Loucy (cell line): ENCODE data around the gene SSBP2.

ENCODE experiments used
- EZH2phosphoT487 ChIP-seq: fragments of 200-600 bp; IDR thresholded peaks from 2 replicates; pipeline ENCODE4 v1.6.1; 2018; ENCODE audit warnings: antibody characterized with exemption, mild to moderate bottlenecking, moderate library complexity, borderline replicate concordance
- TF ChIP-seq, protein P1 (sequence below): fragments of 200-600 bp; sonication (generic); conservative IDR thresholded peaks from 2 replicates; pipeline ENCODE4 v1.5.1; 2014; ENCODE audit warnings: mild to moderate bottlenecking, antibody characterized with exemption, low read length

GRCh38 chr5:81724571-81724970, 26.3 kb downstream of the SSBP2 start:
- TF ChIP-seq, protein P1, sequence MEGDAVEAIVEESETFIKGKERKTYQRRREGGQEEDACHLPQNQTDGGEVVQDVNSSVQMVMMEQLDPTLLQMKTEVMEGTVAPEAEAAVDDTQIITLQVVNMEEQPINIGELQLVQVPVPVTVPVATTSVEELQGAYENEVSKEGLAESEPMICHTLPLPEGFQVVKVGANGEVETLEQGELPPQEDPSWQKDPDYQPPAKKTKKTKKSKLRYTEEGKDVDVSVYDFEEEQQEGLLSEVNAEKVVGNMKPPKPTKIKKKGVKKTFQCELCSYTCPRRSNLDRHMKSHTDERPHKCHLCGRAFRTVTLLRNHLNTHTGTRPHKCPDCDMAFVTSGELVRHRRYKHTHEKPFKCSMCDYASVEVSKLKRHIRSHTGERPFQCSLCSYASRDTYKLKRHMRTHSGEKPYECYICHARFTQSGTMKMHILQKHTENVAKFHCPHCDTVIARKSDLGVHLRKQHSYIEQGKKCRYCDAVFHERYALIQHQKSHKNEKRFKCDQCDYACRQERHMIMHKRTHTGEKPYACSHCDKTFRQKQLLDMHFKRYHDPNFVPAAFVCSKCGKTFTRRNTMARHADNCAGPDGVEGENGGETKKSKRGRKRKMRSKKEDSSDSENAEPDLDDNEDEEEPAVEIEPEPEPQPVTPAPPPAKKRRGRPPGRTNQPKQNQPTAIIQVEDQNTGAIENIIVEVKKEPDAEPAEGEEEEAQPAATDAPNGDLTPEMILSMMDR: no peak
- no peak for TF ChIP-seq EZH2phosphoT487
